ENCODE results near the gene ZNF99. TPM values are rescaled to one million over a fixed set of nuclear protein-coding genes. Genes with fewer than 3 reads are reported as not detected.
"Not testable (repeated sequence)": the region's sequence is repeated elsewhere in the genome, so short reads cannot be mapped to it uniquely, and the experiment has no call there.

ZNF99 gene
- total and polyA plus RNA-seq, 2 donors (not counting 1 experiment from before 2014, with no cell fraction given): under 0.01 TPM; not detected in 1

DNA sequence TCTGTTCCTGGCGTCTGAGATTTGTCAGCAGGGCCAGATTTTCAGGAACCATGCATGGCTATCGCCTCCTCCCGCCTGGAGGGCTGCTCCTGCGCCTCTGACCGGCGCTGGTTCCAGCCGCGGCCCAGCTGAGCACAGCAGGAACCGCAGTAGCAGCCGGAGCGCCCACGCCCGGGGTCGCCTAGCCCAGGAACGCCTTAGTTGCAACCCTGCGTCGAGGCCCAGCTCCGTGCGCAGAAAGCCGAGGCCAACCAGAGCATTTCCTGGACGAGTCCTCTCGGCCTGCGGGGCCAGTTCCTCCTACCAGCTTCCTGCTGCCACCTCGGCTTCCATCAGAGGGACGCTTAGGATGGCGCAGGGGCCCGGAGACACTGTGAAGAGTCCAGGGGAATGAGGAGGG lies 75.0 kb downstream of the ZNF99 start:
- Histone ChIP-seq H3K4me1 (ENCODE audit: control insufficient read depth, extremely low read depth, insufficient read depth, low read length) (no peaks in the 10 kb centered on the region), H3K9ac (ENCODE audit: insufficient read depth, low read length) (no peak overlapping the region), H3K36me3 (ENCODE audit: control insufficient read depth, insufficient read depth, low read length) (no peaks in the 10 kb centered on the region), H3K27ac (ENCODE audit: insufficient read depth, low read length) (no peak overlapping the region), H3K27me3 (ENCODE audit: control insufficient read depth, insufficient read depth, low read length) (no peaks in the 10 kb centered on the region), H2AFZ (ENCODE audit: low read length) (no peak overlapping the region), H3K9me3 (ENCODE audit: control insufficient read depth, insufficient read depth, low read depth, low read length) (no peaks in the 10 kb centered on the region), H4K20me1 (ENCODE audit: control insufficient read depth, extremely low read depth, insufficient read depth, low read length) (no peaks in the 10 kb centered on the region), H3K79me2 (ENCODE audit: control insufficient read depth, insufficient read depth, low read length) (no peaks in the 10 kb centered on the region), H3K4me3 (replicated peaks in 1 of 4; ENCODE audit: control extremely low read depth in 1 of 4, insufficient read depth in 1 of 4, low read depth in 3 of 4, low read length in 4 of 4) (no peak overlapping the region), H3K4me2 (ENCODE audit: extremely low read depth, insufficient read depth, low read length) (no peak overlapping the region)
- DNase-seq (ENCODE audit: low read depth in 2 of 2): no peak
- TF ChIP-seq EZH2 (IDR thresholded peaks at IDR 0.05; ENCODE audit: low read length, missing control alignments): no peak
- no peak for TF ChIP-seq CTCF (conservative IDR thresholded peaks at IDR 0.05 in 1 of 2, IDR thresholded peaks at IDR 0.05 in 1 of 2; ENCODE audit: low read depth in 1 of 2, low read length in 2 of 2)

- not testable (repeated sequence) for H2AFZ ChIP-seq (ENCODE audit: low read length); DNase-seq (ENCODE audit: low read depth in 2 of 2); H3K36me3 ChIP-seq (ENCODE audit: control insufficient read depth, insufficient read depth, low read length); H3K9me3 ChIP-seq (ENCODE audit: control insufficient read depth, insufficient read depth, low read depth, low read length); H3K79me2 ChIP-seq (ENCODE audit: control insufficient read depth, insufficient read depth, low read length); H3K4me3 ChIP-seq (replicated peaks in 1 of 4; ENCODE audit: control extremely low read depth in 1 of 4, insufficient read depth in 1 of 4, low read depth in 3 of 4, low read length in 4 of 4); H3K4me1 ChIP-seq (ENCODE audit: control insufficient read depth, extremely low read depth, insufficient read depth, low read length); H3K9ac ChIP-seq (ENCODE audit: insufficient read depth, low read length); H3K27me3 ChIP-seq (ENCODE audit: control insufficient read depth, insufficient read depth, low read length); H3K27ac ChIP-seq (ENCODE audit: insufficient read depth, low read length); H4K20me1 ChIP-seq (ENCODE audit: control insufficient read depth, extremely low read depth, insufficient read depth, low read length); H3K4me2 ChIP-seq (ENCODE audit: extremely low read depth, insufficient read depth, low read length)
Measured at GRCh38 chr19:22703096-22703495, 80.9 kb downstream of the ZNF99 start.

- not testable (repeated sequence) for H3K4me3 ChIP-seq (replicated peaks in 1 of 4; ENCODE audit: control extremely low read depth in 1 of 4, insufficient read depth in 1 of 4, low read depth in 3 of 4, low read length in 4 of 4); H3K9ac ChIP-seq (ENCODE audit: insufficient read depth, low read length); H3K4me2 ChIP-seq (ENCODE audit: extremely low read depth, insufficient read depth, low read length); H3K27me3 ChIP-seq (ENCODE audit: control insufficient read depth, insufficient read depth, low read length); H2AFZ ChIP-seq (ENCODE audit: low read length); H3K36me3 ChIP-seq (ENCODE audit: control insufficient read depth, insufficient read depth, low read length); H3K27ac ChIP-seq (ENCODE audit: insufficient read depth, low read length); H3K4me1 ChIP-seq (ENCODE audit: control insufficient read depth, extremely low read depth, insufficient read depth, low read length); H3K9me3 ChIP-seq (ENCODE audit: control insufficient read depth, insufficient read depth, low read depth, low read length); H3K79me2 ChIP-seq (ENCODE audit: control insufficient read depth, insufficient read depth, low read length); H4K20me1 ChIP-seq (ENCODE audit: control insufficient read depth, extremely low read depth, insufficient read depth, low read length); DNase-seq (ENCODE audit: low read depth in 2 of 2)
Measured at GRCh38 chr19:22702661-22703060, 81.3 kb downstream of the ZNF99 start.

Other genes starting within 250 kb of the ZNF99 start
- gene ZNF492, start 149.8 kb downstream of the ZNF99 start, total RNA-seq: 0.26 and 0.50 TPM in 2 replicates
- 0.28 and 0.94 TPM in 2 replicates for gene ZNF492, start 149.8 kb downstream of the ZNF99 start, polyA plus RNA-seq
- not detected in 2 replicates for gene ZNF723, start 48.1 kb upstream of the ZNF99 start, total RNA-seq
- gene ZNF723, start 48.1 kb upstream of the ZNF99 start, polyA plus RNA-seq: not detected in 2 replicates
- gene ZNF728, start 219.0 kb upstream of the ZNF99 start, total RNA-seq: 0.51 and 1.8 TPM in 2 replicates
- not detected in 2 replicates for gene ZNF728, start 219.0 kb upstream of the ZNF99 start, polyA plus RNA-seq

Data from fibroblast of lung (primary cell).